Activated CD8-positive, alpha-beta memory T cell treated with anti-CD3 and anti-CD28 coated beads for 48 hours (primary cell): ENCODE measurements around the gene EPS8.
"Not testable (repeated sequence)": the region's sequence is repeated elsewhere in the genome, so short reads cannot be mapped to it uniquely, and the experiment has no call there.

Experiments
- DNase-seq, 3 experiments: peaks; one replicate each; pipeline ENCODE4 v3.0.0-alpha.2; 2020; ENCODE audit warnings: low read depth in 2 of 3, low spot score in 2 of 3

EPS8 gene

GRCh38 chr12:15650399-15651128 is 138.6 kb downstream of the EPS8 start:
- DNase-seq: no peak

- DNase-seq: no peak
These were observed 139.8 kb downstream of the EPS8 start for GRCh38 chr12:15649347-15649746.

GRCh38 chr12:15648558-15648957 is 140.6 kb downstream of the EPS8 start:
- DNase-seq: no peak

GRCh38 chr12:15646581-15646980 is 142.6 kb downstream of the EPS8 start:
- DNase-seq: no peak

- DNase-seq: no peak
These were observed 144.5 kb downstream of the EPS8 start for GRCh38 chr12:15644700-15645099.

- no peak for DNase-seq
These were observed 151.0 kb downstream of the EPS8 start for GRCh38 chr12:15638231-15638630.

- no peak for DNase-seq
These were observed 152.9 kb downstream of the EPS8 start for GRCh38 chr12:15636060-15636890.

GRCh38 chr12:15634010-15634683 is 155.0 kb downstream of the EPS8 start:
- no peak for DNase-seq

GRCh38 chr12:15633201-15633600 is 156.0 kb downstream of the EPS8 start:
- DNase-seq: no peak

GRCh38 chr12:15632708-15633107 is 156.5 kb downstream of the EPS8 start:
- no peak for DNase-seq

GRCh38 chr12:15631007-15631715 is 158.0 kb downstream of the EPS8 start:
- DNase-seq: no peak

GRCh38 chr12:15629761-15630160 is 159.4 kb downstream of the EPS8 start:
- no peak for DNase-seq

GRCh38 chr12:15629108-15629507 is 160.1 kb downstream of the EPS8 start:
- no peak for DNase-seq

- no peak for DNase-seq
These were observed 160.9 kb downstream of the EPS8 start for GRCh38 chr12:15627995-15628945.

GRCh38 chr12:15625075-15625474 is 164.1 kb downstream of the EPS8 start:
- DNase-seq: no peak

- DNase-seq: no peak
These were observed 168.2 kb downstream of the EPS8 start for GRCh38 chr12:15620741-15621539.

GRCh38 chr12:15616495-15616894 is 172.7 kb downstream of the EPS8 start:
- not testable (repeated sequence) for DNase-seq

- DNase-seq: no peak
These were observed 175.2 kb downstream of the EPS8 start for GRCh38 chr12:15613981-15614380.

GRCh38 chr12:15608941-15609340 is 180.2 kb downstream of the EPS8 start:
- no peak for DNase-seq
